T-helper 9 cell (primary cell): ENCODE data around the gene PRAC1.

Experiments used
- DNase-seq: peaks from one replicate; pipeline ENCODE4 v3.0.0-alpha.2; 2020

The PRAC1 gene

DNA sequence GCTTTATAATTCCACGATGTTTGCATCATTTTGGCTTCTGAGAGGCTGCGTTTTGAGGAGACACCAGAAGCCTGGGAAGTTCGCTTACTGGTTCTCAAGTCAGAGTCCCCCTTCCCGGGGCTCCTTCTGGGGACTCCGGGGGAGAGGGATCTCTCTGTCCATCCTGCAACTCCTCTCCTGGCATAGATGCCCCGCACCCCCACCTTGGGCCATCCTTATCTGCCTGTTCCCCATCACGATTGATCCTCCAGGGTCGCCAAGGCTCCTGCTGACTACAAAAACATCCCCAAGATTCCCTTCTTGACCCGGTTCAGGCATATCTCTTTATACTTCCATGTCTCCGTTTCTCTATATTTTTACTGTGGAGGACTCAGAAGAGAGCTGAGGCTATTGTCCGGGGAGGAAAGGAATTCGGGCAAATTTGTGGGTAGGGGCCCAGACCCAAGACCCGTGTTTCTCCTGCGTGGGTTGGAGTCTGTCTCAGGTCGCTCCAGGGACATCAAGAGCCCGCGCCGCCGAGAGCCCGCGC lies 24.7 kb upstream of the PRAC1 start:
- no peak for DNase-seq

GRCh38 chr17:48745381-48746275 lies 23.3 kb upstream of the PRAC1 start:
- no peak for DNase-seq

- DNase-seq = no peak
Measured at GRCh38 chr17:48740537-48740936, 18.2 kb upstream of the PRAC1 start.

DNA sequence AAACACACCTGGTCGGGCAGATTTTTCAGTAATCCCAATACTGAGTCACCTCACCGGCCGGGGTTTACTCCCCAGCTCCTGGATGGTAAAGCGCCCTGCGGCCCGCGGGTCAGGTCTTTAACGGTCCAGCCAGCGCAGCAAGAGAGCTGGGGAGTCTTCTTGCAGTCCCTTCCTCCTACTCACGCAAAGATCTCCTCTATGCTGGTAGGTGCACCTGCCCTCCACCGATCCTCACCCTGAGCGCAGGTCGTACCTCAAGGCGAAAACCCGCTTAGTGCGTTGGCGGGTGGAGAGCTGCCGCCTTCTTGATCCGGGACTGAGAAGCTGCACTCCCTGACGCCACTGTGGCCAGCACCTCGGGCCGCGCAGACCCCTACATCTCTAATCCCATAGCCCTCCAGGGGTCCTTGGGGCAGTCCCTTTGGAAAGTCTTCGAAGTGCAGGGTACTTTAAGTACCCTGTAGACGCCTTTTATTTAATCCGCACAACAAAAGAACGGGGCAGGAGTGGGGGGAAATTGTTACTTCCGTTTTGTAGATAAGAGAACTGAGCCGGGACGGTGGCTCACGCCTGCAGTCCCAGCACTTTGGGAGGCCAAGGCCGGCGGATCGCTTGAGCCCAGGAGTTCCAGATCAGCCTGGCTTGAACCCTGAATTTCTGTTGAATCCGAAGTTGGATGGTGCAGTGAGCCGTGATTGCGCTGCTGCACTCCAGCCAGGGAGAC lies 16.6 kb upstream of the PRAC1 start:
- no peak for DNase-seq

DNA sequence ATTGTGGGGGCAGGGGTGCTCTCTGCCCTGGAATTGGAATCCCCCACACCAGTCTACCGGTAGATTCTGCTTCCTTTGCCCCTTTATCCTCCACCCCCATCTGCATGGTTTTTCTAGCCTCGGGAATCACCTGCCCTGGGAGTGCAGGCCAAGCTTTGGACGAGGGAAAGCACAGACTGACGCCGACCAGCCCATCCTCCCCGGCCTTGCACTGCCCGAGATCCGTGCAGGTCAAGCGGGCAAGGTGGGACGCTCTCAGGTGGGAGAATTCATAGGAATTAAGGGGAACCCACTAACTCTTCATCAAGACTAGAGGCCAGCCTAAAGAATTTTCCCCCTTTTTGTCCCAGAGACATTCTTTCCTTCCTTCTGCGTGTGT lies 16.1 kb upstream of the PRAC1 start:
- DNase-seq = no peak

- no peak for DNase-seq
Measured at GRCh38 chr17:48737330-48738043, 15.2 kb upstream of the PRAC1 start.

- no peak for DNase-seq
Measured at GRCh38 chr17:48735062-48735351, 12.7 kb upstream of the PRAC1 start.

- no peak for DNase-seq
Measured at GRCh38 chr17:48734333-48735061, 12.2 kb upstream of the PRAC1 start.

DNA sequence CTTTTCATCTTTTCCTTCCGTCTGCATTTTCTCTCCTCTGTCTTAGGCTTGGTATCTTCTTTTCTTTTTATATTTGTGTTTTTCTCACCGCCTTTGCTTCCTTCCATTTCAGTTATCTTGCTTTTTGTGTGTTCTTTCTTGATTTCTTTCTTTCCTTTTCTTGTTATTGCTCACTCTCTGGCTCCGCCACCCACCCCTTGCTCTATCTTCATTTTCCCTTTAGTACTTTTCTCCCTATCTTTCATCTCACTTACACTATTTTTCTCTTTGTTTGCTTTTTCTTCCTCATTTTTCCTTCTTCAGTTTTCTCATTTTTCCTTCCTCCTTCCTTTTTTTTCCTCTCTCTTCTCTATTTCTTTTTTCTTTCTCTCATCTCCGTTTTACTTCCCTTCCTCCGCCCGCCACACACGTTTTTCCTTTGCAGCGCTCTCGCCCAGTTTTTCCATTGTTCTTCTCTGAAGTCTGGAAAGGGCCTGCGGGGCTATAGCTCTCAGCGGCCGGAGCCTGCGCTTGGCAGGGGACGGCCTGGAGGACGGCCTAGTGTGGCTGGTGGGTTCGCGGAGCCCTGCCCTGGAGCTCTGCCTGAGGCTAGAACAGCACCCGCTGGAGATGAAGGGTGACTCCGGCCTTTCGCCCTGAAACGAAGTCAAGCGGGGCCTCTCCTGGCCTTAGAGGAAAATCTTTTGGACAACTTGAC lies 11.5 kb upstream of the PRAC1 start:
- DNase-seq = no peak

GRCh38 chr17:48732688-48733629 lies 10.6 kb upstream of the PRAC1 start:
- DNase-seq = no peak

DNA sequence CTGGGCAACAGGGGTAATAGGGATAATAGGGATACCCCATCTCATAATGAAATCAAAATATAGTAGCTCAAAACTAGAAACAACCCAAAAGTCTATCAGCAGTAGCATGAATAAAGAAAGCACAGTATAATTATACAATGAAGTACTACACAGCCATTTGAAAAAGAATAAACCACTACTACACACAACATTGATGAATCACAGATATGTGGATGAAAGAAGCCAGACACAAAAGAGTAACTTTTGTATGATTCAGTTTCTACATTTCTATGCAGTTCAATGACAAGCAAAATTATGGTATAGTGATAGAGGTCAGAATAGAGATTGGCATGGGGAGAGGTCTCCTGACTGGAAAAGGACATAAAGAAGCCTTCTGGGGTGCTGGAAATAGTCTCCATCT lies 9.0 kb upstream of the PRAC1 start:
- DNase-seq = no peak

- no peak for DNase-seq
Measured at GRCh38 chr17:48730240-48730550, 7.9 kb upstream of the PRAC1 start.

- DNase-seq = no peak
Measured at GRCh38 chr17:48729335-48730239, 7.3 kb upstream of the PRAC1 start.

DNA sequence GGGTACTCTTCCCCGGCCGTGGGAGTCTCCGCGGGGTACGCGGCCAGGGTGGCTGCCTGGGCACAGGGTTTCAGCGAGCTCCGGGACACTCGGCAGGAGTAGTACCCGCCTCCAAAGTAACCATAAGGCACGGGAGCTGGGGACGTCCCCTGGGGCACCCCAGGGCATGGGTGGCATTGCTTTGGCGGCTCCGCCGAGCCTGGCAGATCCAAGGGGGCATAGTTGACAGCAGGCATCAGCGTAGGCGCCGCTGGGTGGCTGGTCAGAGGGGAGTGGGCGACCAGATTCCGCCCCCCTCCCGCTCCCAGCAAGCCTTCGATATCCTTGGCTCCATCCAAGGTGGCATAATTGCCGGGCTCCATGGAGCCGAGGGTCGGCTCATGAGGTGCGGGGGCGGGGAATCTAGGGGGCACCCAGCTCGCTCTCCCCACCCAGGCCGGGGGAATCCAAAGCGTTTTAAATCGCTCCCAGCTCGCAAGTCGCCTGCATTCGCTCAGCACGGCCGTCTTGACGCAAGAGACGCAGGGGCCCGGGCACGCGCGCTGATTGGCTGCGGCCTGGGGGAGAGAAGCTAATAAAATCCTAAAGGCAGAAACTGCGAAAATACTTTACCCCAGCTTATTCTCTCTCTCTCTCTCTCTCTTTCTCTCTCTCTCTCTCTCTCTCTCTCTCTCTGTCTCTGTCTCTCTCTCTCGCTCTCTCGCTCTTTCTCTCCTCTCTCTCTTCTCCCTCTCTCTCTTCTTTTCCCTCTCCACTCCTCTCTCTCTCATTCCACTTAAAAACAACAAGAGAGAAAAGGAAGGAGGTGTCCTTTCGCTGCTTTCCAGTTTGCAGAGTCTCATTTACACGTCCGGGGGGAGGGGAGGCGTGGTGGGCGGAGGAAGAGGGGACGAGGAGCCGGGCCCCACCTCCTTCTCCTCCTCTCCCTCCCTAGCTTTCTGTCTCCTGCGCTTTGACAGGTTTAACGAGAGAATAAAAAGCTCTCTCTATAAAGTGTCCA lies 6.2 kb upstream of the PRAC1 start, which contains the start of gene HOXB13:
HOXB13 (minus strand) TSS at position 519 of the 1,000 bp plus-strand sequence; CDS start at position 362, 157 bp downstream.
- DNase-seq = no peak

DNA sequence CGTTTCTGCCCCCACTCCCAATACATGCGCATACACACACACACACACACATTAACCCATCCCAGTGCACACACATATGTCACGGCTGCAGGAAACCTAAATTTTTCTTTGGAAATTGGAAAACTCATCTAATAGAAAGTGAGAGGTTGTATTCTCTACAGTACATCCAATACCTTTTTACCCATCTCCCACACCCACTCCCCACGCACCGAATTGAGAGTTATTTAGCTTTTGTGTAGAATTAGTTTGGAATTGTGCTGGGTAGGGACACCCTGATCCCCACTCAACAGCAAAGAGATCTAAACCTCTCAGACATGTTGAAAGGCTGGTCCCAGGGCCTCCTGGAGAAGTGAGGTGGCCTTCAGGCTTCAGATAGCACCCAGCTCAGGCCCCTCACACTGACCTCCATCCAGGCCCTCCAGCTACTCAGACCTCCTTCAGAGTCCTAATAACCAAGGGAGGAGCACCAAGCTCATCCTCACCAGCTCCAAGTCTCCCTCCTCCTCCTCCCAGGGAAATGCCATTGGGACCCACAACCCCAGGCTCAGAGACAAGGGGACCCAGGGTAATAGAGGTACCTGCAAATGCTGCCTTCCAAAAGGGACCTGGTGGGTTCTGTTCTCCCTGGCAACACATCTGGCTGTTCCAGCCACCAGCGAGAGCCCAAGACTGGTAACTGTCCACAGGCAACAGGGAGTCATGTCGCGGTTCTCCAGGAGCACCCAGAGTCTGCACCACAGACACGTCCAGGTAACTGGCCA lies 5.3 kb upstream of the PRAC1 start:
- no peak for DNase-seq

- no peak for DNase-seq
Measured at GRCh38 chr17:48726916-48727286, 4.6 kb upstream of the PRAC1 start.

DNA sequence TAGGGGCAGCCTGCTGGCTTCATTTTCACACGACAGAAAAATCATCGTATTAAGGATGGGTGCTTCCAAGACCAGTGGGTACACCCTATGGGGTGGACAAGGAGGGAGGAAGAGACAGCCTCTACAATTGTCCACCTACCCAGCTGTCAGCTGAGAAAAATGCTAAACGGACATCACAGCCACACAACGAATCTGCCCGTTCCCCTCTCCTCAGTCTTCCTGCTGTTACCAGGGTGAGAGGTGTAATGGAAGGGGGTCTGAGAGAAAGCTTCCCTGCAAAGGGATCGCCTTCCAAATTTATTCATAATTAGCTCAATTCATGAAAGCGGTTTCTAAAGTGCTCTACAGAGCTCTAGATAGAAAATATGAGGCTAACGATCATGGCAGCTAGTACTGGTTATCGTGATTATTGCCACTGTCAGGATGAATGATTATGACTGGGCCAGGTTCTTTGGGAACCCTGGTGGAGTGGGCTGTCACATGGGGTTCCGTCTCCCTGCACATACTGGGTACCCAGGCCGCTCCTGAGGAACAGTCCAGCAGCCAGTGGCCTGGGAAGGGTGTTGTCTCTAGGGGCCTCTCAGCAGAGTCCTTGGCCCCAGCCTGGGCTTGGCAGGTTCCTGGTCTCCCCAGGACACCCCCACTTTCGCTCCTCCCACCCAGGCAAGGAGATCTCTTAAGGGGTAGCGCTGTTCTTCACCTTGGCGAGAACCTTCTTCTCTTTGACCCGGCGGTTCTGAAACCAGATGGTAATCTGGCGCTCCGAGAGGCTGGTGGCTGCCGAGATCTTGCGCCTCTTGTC lies 4.0 kb upstream of the PRAC1 start:
- DNase-seq = no peak
